ENCODE data around the gene LAMB1. TPM values are rescaled to one million over a fixed set of nuclear protein-coding genes. Genes with fewer than 3 reads are reported as not detected.

The LAMB1 gene
- total RNA-seq, 2 donors from 2014 or later: not detected

Other genes with a start within 250 kb of the LAMB1 start
- not detected for gene SLC26A3, start 199.9 kb downstream of the LAMB1 start, total RNA-seq
- gene DLD, start 112.0 kb downstream of the LAMB1 start, total RNA-seq: 10 to 100 TPM; 49.4 to 64.5 TPM
- gene LAMB4, start 127.2 kb upstream of the LAMB1 start, total RNA-seq: not detected